GM19468 (cell line): Measurements from ENCODE around the gene DHFR2.
"Not testable (repeated sequence)": the region's sequence is repeated elsewhere in the genome, so short reads cannot be mapped to it uniquely, and the experiment has no call there.

Source experiments
- ATAC-seq: cut with Tn5 transposase; IDR thresholded peaks from one replicate; pipeline ENCODE4 v1.9.1; 2021; ENCODE audit warnings: mild to moderate bottlenecking, moderate library complexity, moderate number of reproducible peaks; ENCODE audit not compliant: unreplicated experiment; ENCODE audit errors: extremely low read depth

DHFR2 gene

GRCh38 chr3:94066506-94067500 lies 4.1 kb upstream of the DHFR2 start:
- no peak for ATAC-seq

DNA sequence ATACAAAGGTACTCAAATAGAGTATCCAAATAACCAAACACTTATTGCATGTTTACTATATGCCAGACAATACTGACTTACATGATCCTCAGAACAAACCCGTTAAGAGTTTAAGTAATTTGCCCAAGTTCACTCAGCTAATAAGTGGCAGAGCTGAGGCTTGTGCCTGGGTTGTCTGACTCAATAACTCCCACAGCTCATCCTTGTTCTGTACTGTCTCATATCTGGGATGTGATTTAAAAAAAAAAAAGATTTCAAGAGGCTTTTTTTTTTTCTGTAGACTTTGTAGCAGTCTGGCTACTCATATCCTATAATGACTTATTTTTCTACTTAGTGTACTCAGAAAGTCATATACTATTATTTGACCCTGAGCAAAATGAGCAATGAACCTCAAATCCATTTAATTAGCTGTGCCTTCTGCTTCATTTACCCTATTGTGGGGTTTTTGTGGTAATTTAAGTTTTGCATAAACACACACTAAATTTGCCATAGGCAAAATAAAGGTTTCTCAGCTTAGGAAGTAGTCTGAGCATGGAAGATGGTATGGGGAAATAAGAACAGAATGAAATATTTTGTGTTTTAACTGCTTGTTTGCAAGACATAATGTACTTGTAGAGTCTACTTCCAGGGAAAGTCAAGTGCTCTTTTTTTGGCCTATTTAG lies 3.2 kb upstream of the DHFR2 start:
- no peak for ATAC-seq

- no peak for ATAC-seq
Observed at GRCh38 chr3:94065122-94065521, 2.4 kb upstream of the DHFR2 start.

- ATAC-seq, result no peak
Observed at GRCh38 chr3:94064243-94064860, 1.6 kb upstream of the DHFR2 start.

- ATAC-seq, result no peak
Observed at GRCh38 chr3:94063496-94064119, 892 bp upstream of the DHFR2 start.

GRCh38 chr3:94061297-94061696 lies 1.4 kb downstream of the DHFR2 start:
- no peak for ATAC-seq

DNA sequence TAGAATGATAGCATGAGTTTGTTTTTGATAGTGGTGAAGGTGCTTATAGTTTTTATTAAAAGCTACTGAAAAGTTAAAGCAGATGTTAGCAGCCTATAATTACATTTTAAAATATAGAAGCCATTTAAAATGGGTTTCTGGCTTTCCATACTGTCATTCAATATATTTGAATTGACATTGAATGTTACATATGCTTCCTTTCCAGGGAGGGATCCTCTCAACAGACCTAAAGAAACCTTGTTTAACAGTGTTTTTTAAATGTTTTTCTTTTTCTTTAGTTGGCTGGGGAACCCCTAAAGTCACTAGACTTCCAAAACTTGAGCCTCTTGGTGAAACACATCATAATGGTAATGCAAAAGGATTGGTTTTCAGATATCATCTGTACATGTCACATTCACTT lies 12.2 kb downstream of the DHFR2 start:
- ATAC-seq, result no peak

GRCh38 chr3:94049267-94049666 lies 13.4 kb downstream of the DHFR2 start:
- ATAC-seq, result no peak

- no peak for ATAC-seq
Observed at GRCh38 chr3:94046533-94046932, 16.2 kb downstream of the DHFR2 start.

DNA sequence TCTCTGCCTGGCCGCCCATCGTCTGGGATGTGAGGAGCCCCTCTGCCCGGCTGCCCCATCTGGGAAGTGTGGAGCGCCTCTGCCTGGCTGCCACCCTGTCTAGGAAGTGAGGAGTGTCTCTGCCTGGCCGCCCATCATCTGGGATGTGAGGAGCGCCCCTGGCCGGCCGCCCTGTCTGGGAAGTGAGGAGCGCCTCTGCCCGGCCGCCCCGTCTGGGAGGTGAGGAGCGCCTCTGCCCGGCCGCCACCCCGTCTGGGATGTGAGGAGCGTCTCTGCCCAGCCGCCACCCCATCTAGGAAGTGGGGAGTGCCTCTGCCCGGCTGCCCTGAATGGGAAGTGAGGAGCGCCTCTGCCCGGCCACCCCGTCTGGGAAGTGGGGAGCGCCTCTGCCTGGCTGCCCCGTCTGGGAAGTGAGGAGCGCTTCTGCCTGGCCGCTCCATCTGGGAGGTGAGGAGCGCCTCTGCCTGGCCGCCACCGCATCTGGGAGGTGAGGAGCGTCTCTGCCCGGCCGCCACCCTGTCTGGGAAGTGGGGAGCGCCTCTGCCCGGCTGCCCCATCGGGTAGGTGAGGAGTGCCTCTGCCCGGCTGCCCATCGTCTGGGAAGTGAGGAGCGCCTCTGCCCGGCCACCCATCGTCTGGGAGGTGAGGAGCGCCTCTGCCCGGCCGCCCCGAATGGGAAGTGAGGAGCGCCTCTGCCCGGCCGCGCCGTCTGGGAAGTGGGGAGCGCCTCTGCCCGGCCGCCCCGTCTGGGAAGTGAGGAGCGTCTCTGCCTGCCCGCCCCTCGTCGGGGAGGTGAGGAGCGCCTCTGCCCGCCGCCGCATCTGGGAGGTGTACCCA lies 18.4 kb downstream of the DHFR2 start:
- not testable (repeated sequence) for ATAC-seq

DNA sequence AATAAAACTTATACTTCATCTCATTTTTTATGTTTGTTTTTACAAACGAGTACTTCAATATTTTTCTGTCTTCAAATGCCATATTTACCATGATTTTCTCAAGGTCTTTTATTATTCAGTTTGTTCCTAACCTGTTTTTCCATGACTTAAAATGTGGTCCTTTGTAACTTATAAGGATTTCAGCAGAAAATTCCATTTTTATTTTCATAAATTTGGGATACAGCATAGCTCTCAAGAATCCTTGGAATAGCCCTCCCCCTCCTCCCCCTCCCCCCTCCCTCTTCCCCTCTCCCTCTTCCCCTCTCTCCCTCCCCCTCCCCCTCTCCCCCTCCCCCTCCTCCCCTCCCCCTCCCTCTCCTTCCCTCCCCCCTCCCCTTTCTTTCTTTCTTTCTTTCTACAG lies 19.4 kb downstream of the DHFR2 start:
- ATAC-seq, result no peak

GRCh38 chr3:94036909-94037507 lies 25.7 kb downstream of the DHFR2 start:
- no peak for ATAC-seq

DNA sequence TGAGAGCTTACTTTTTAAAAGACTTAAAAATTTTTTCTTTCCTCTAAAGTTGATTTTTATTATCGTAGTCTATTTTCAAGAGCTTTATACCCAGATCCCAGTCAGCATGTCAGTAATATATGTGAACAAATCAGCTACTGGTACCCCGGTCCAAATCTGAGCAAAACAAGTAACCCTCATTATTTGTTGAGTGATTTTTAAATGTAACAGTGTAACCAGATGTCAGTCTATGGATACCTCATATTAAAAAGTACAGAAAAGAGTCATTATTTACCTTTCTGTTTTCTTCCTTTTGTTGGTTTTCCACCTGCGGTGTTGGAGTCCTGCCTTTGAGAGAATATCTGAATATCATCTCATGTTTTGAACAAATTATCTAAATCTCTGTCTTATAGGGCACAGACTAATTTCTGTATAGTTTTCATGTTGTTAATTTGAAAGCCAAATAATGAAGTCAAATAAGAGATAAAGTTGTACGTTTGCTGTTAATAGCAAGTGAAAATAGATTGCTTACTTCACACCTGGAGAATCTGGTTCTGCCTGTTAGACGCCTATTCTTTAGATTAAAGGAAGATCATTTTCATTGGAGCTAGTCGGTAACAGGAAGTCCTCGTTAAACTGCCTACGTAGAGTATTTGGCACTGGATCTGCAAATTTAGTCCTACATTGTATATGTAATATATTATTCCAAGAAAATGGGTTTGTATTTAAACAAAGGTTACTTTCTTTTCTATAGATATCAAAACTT lies 34.5 kb downstream of the DHFR2 start, which contains the start of gene STX19:
TSS of gene STX19 (minus strand) at position 505 of the 745 bp plus-strand sequence. CDS start 13,328 bp downstream, outside the sequence.
- ATAC-seq, result no peak

DNA sequence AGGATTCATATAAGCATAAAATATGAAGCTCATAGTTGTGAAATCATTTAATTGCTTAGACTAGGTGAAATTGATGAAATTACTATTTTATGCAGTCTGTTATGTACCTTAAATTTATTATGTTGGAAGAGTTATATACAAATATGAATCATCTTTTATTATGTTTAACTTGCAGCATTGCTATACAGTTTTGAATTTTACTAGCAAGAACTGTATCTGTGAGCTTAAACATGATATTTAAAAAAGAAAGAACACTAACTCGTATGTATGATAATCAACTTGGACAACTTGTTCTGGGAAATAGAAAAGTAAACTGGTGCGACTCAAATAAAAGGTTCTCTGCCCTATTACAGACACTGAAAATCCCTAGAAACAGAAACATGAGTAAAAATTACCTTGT lies 36.1 kb downstream of the DHFR2 start:
- no peak for ATAC-seq

DNA sequence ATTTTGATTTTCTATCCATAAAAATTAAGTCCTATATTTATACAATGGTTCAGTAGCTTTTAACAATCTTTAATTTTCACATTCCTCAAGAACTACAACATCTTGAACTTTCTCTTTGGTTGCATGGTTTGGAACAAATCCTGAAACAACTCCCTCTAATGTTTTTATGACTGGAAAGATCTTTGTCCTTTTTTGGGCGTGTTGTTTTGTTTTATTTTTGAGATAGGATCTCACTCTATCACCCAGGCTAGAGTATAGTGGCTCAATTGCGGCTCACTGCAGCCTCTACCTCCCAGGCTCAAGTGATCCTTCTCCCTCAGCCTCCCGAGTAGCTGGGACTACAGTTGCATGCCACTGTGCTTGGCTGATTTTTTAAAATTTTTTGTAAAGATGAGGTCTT lies 38.3 kb downstream of the DHFR2 start:
- no peak for ATAC-seq

GRCh38 chr3:94020293-94020692 lies 42.4 kb downstream of the DHFR2 start:
- ATAC-seq, result no peak

DNA sequence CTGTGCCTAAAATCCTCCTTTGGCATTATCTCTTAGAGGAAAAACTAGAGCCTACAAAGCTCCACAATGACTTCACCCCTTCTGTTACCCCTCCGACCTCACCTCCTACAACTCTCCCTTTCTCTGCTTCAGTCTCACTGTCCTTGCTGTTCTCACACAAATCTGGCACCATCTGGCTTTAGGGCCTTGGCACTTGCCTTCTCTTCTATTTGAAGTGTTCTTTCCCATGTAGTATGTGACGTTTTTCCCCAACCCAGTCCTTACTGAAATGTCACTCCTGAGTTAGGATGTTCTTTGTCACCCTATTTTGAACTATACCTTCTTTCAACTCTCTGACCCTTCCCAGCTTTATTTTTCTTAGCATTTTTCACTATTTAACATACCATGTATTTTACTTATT lies 43.1 kb downstream of the DHFR2 start:
- no peak for ATAC-seq

DNA sequence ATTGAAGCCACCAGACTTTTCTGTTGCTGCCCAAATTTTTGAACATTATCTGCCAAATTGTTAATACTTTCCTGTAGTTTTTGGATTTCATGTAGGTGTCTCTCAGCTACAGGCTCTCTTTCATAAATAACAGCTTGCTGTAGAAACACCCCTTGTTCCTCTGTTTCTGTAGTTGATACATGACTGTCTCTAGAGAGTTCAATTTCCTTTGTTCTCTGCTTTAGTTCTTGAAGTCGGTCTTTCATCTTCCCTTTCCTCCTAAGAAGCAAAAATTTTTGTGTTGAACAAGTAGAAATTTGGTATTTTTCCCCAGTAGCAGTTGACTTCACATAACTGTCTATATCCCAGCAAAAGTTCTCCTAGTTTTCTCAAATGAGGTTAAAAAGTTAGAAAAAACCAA lies 47.7 kb downstream of the DHFR2 start:
- ATAC-seq, result no peak
